Thyroid gland (tissue), 4 donors: ENCODE results near the gene CDC26. TPM values are rescaled to one million over a fixed set of nuclear protein-coding genes. Genes with fewer than 3 reads are reported as not detected.

ENCODE experiments used
- DNase-seq, 2 donors: peaks; one replicate each; pipeline ENCODE4 v3.0.0-alpha.2; 2019
- H3K27ac ChIP-seq, 3 donors: fragments of 200-600 bp; sonication (generic); 1 replicate in 2 of 3; 2 replicates in 1 of 3; pipeline ENCODE4 v1.5.1; 2016 to 2019; ENCODE audit warnings: mild to moderate bottlenecking in 1 of 3, moderate library complexity in 1 of 3
- H3K27me3 ChIP-seq: fragments of 200-600 bp; sonication (generic); one replicate; pipeline ENCODE4 v1.5.1; 2019
- H3K36me3 ChIP-seq, 2 donors: fragments of 200-600 bp; sonication (generic); one replicate each; pipeline ENCODE4 v1.5.1; 2016 to 2019
- H3K4me1 ChIP-seq, 2 donors: fragments of 200-600 bp; sonication (generic); one replicate each; pipeline ENCODE4 v1.5.1; 2017 to 2019
- H3K4me3 ChIP-seq, 3 donors: fragments of 200-600 bp; sonication (generic); replicated peaks in 1 of 3; 1 replicate in 2 of 3; 2 replicates in 1 of 3; pipeline ENCODE4 v1.5.1; 2016; ENCODE audit warnings: mild to moderate bottlenecking in 1 of 3
- H3K9me3 ChIP-seq: fragments of 200-600 bp; sonication (generic); one replicate; pipeline ENCODE4 v1.5.1; 2017
- CTCF ChIP-seq, 6 experiments: fragments of 200-600 bp in 3 of 6; fragments of 450-650 bp in 3 of 6; sonication (generic) in 3 of 6; IDR thresholded peaks; one replicate each; pipeline ENCODE4 v1.5.1; 2016 to 2019; ENCODE audit warnings: antibody characterized with exemption in 6 of 6, mild to moderate bottlenecking in 2 of 6, inconsistent platforms in 1 of 6, moderate library complexity in 1 of 6
- POLR2A ChIP-seq, 2 donors: fragments of 450-650 bp; IDR thresholded peaks; one replicate each; pipeline ENCODE4 v1.6.1; 2017; ENCODE audit warnings: antibody characterized with exemption in 2 of 2, mild to moderate bottlenecking in 2 of 2, moderate library complexity in 1 of 2
- WGBS, 2 donors: methylation state at CpG; one replicate each; pipeline ENCODE4 v1.1.5; 2017; 5-methylcytosine and 5-hydroxymethylcytosine counted together
- intact Hi-C: fragments of 100-400 bp; cut with DNase I; formaldehyde crosslinking; loops from one replicate; pipeline ENCODE4 v1.15.1; 2023
- total RNA-seq, 4 donors: library from RNA; depleted of rRNA; stranded (reverse); fragments of >200 nt; gene quantifications; one replicate each; pipeline ENCODE4 v1.2.3, GENCODE V29; 2016

Gene CDC26
- total RNA-seq, 4 donors from 2014 or later = 23.0 to 73.5 (median 38.3) TPM

GRCh38 chr9:113309204-113309813, 33.9 kb upstream of the CDC26 start:
- Histone ChIP-seq H3K4me3 (no peak overlapping the region), H3K27ac (no peak overlapping the region), H3K36me3 (no peaks in the 10 kb centered on the region), H3K27me3 (no peaks in the 10 kb centered on the region), H3K4me1 (peaks cover 0 to 19% of the 10 kb centered on the region in 2 donors), H3K9me3 (no peaks in the 10 kb centered on the region)
- DNase-seq = peak; percentile 33 to 37
- intact Hi-C loops = loop anchor here (10.0 kb wide), 1 partner anchor 345 kb away; no protein-coding TSS in a partner anchor
- whole genome bisulfite sequencing, 2 donors = 13 to 16% methylated on average over 2 of the region's 2 CpGs
- TF ChIP-seq POLR2A (IDR thresholded peaks at IDR 0.05) (no peak), CTCF (IDR thresholded peaks at IDR 0.05) (peak in 5 of 6 experiments; percentile 13 to 81 (median 69))

DNA sequence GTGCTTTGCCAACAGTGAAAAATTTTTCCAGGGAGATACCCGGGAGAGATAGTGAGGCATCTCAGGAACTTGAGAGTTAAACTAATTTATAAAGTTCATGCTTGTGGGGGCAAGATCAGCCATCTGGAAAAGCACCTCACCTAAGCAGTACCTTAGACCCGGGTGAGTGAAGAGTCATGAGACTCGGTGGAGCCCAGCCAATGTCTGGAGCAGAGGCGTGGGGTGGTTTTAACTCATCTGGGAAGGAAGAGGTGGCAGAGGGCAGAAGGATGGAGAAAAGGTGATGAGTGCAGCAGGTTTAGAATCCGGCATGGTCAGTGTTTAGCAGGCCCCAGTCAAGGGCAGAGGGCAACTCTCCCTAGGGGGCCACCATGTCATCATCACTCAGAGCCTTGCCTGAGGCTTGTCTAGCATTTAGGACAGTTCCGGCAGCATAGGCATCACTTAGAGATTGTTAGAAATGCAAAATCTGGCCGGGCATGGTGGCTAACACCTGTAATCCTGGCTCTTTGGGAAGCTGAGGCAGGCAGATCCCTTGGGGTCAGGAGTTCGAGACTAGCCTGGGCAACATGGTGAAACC, 32.1 kb upstream of the CDC26 start:
- Histone ChIP-seq H3K27ac (no peak overlapping the region), H3K27me3 (no peaks in the 10 kb centered on the region), H3K4me3 (no peak overlapping the region), H3K4me1 (peaks cover 0 to 19% of the 10 kb centered on the region in 2 donors), H3K9me3 (no peaks in the 10 kb centered on the region), H3K36me3 (no peaks in the 10 kb centered on the region)
- TF ChIP-seq CTCF (IDR thresholded peaks at IDR 0.05) (no peak), POLR2A (IDR thresholded peaks at IDR 0.05) (no peak)
- intact Hi-C loops = loop anchor here (10.0 kb wide), 1 partner anchor 347 kb away; no protein-coding TSS in a partner anchor
- WGBS, 2 donors = 46 to 47% methylated on average over 8 of the region's 8 CpGs
- DNase-seq = peak; percentile 45 to 57

DNA sequence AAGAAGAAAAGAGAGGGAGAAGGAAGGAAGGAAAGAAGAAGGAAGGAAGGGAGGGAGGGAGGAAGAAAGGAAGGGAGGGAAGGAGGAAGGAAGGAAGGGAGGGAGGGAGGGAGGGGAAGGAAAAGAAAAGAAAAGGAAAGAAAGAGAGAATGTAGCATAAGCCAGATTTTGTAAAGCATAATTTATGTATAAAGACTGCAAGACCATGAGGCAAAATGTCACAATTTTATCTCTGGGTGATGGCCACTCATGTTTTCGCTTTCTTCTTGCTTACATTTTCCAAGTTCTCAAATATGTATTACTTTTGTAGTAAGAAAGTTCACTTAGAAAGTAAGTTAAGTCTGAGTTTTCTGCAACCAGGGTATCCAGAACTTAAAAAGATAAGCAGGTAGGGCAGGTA, 31.2 kb upstream of the CDC26 start:
- Histone ChIP-seq H3K27me3 (no peaks in the 10 kb centered on the region), H3K27ac (no peak overlapping the region), H3K4me1 (peaks cover 0 to 19% of the 10 kb centered on the region in 2 donors), H3K9me3 (no peaks in the 10 kb centered on the region), H3K4me3 (no peak overlapping the region), H3K36me3 (no peaks in the 10 kb centered on the region)
- no peak for TF ChIP-seq CTCF (IDR thresholded peaks at IDR 0.05)
- no peak for TF ChIP-seq POLR2A (IDR thresholded peaks at IDR 0.05)
- DNase-seq = no peak
- intact Hi-C loops = loop anchor here (10.0 kb wide), 1 partner anchor 348 kb away; no protein-coding TSS in a partner anchor
- 96 to 98% methylated on average over 1 of the region's 1 CpG for WGBS, 2 donors

DNA sequence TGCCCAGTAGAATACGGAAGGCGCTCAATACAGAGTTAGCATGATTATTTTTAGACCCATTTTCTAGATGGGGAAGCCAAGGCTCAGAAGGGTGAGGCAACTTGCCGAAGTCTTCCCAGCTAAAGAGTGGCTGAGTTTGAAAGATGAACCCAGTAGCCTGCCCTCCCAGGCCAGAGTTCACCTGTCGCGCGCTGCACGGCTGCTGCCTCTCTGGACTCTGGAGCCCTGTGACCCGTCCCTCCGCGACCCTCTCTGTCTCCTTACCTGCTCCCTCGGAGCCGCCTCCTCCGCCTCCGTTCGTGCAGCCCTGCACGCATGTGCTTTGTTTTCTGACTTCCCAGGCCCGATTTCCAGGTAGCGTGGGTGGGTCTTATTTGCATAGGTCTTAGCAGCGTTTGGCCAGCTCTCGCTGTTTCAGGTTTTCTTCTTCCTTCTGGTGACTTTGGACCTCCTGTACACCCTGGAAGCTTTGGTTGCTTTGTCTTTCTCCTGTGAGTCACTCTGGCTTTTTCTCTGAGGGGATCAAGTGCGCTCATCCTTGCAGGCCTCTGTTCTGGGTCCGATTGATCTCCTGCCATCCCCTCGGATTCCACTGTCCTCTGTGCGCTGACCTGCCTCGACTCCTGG, 27.5 kb upstream of the CDC26 start, which contains the start of gene RNF183:
TSS of gene RNF183 (minus strand) at position 585 of the 627 bp plus-strand sequence. CDS start 5,192 bp downstream, outside the sequence.
- DNase-seq = peak in 1 of 2 donors; percentile 10
- no peaks in the 10 kb centered on the region for H3K27me3 ChIP-seq
- H3K4me3 ChIP-seq = no peak within 1 kb of the TSS
- no peaks in the 10 kb centered on the region for H3K9me3 ChIP-seq
- H3K27ac ChIP-seq = no peak within 1 kb of the TSS
- peaks cover 0 to 9% of the 10 kb centered on the region in 2 donors for H3K4me1 ChIP-seq
- TF ChIP-seq CTCF (IDR thresholded peaks at IDR 0.05) = no peak
- TF ChIP-seq POLR2A (IDR thresholded peaks at IDR 0.05) = no peak
- H3K36me3 ChIP-seq = no peaks in the 10 kb centered on the region
- 63 to 67% methylated on average over 22 to 25 of the region's 25 CpGs for WGBS, 2 donors
- intact Hi-C loops = loop anchor here (10.0 kb wide), 1 partner anchor 352 kb away; no protein-coding TSS in a partner anchor
